CD4-positive, alpha-beta T cell (primary cell): ENCODE results near the gene TMEM39B. TPM values are rescaled to one million over a fixed set of nuclear protein-coding genes. Genes with fewer than 3 reads are reported as not detected.
"Not testable (repeated sequence)": the region's sequence is repeated elsewhere in the genome, so short reads cannot be mapped to it uniquely, and the experiment has no call there.

Experiments
- ATAC-seq: fragments of 200-7000 bp; cut with Tn5 transposase; one replicate; pipeline ENCODE4 v1.10.0; 2022; ENCODE audit warnings: mild to moderate bottlenecking; ENCODE audit not compliant: poor library complexity
- CTCF ChIA-PET: fragments of 350-600 bp; sonication (Branson Sonifier 250); formaldehyde crosslinking; loops from one replicate; lab custom pipeline; 2021; ENCODE audit warnings: antibody characterized with exemption, inconsistent platforms; lab: Charles Lee
- POLR2A ChIA-PET: fragments of 350-600 bp; sonication (Branson Sonifier 250); formaldehyde crosslinking; loops from one replicate; lab custom pipeline; 2021; ENCODE audit warnings: antibody characterized with exemption, inconsistent platforms; lab: Charles Lee
- DNase-seq, 14 experiments: peaks; one replicate each; pipeline ENCODE4 v3.0.0-alpha.2; 2013 to 2020; ENCODE audit warnings: mixed read lengths in 2 of 14
- H3K27ac ChIP-seq, 2 donors: one replicate each; pipeline versions ENCODE4 v1.5.1 to v1.7.0; 2013; ENCODE audit warnings: low read length in 2 of 2, low read depth in 1 of 2, mild to moderate bottlenecking in 1 of 2
- H3K27me3 ChIP-seq, 2 experiments: 1 replicate in 1 of 2; 2 replicates in 1 of 2; pipeline versions ENCODE4 v1.6.1 to v1.7.0; 2013; ENCODE audit warnings: low read length in 2 of 2, control low read depth in 1 of 2, mild to moderate bottlenecking in 1 of 2, moderate library complexity in 1 of 2; ENCODE audit not compliant: insufficient read depth in 2 of 2, control insufficient read depth in 1 of 2
- H3K36me3 ChIP-seq: one replicate; pipeline ENCODE4 v1.6.1; 2013; ENCODE audit warnings: low read length, control low read depth; ENCODE audit not compliant: insufficient read depth
- H3K4me1 ChIP-seq: one replicate; pipeline ENCODE4 v1.6.1; 2013; ENCODE audit warnings: low read length, control low read depth; ENCODE audit not compliant: insufficient read depth
- H3K4me3 ChIP-seq: one replicate; pipeline ENCODE4 v1.5.1; 2013; ENCODE audit warnings: mild to moderate bottlenecking, low read length, moderate library complexity
- H3K9me3 ChIP-seq, 2 experiments: 1 replicate in 1 of 2; 2 replicates in 1 of 2; pipeline versions ENCODE4 v1.6.1 to v1.7.0; 2013; ENCODE audit warnings: low read length in 2 of 2, mild to moderate bottlenecking in 2 of 2, control low read depth in 1 of 2, moderate library complexity in 1 of 2; ENCODE audit not compliant: control insufficient read depth in 1 of 2, insufficient read depth in 1 of 2
- H3K27ac Mint-ChIP-seq: one replicate; pipeline ENCODE4 v1.8.0; 2020; ENCODE audit warnings: mixed read lengths
- H3K27me3 Mint-ChIP-seq: one replicate; pipeline ENCODE4 v1.8.0; 2021; ENCODE audit warnings: mixed read lengths
- H3K36me3 Mint-ChIP-seq: one replicate; pipeline ENCODE4 v1.8.0; 2021; ENCODE audit warnings: low read depth, mixed read lengths
- H3K4me1 Mint-ChIP-seq: one replicate; pipeline ENCODE4 v1.8.0; 2021; ENCODE audit warnings: low read depth, mixed read lengths
- H3K4me3 Mint-ChIP-seq: one replicate; pipeline ENCODE4 v1.8.0; 2020; ENCODE audit warnings: mild to moderate bottlenecking, mixed read lengths
- H3K9me3 Mint-ChIP-seq: one replicate; pipeline ENCODE4 v1.8.0; 2020; ENCODE audit warnings: mixed read lengths
- CTCF ChIP-seq: fragments of 200-600 bp; IDR thresholded peaks from one replicate; pipeline ENCODE4 v1.8.0; 2022; ENCODE audit warnings: antibody characterized with exemption, mild to moderate bottlenecking
- intact Hi-C, 2 experiments: fragments of 100-400 bp; cut with DNase I in 1 of 2; cut with micrococcal nuclease in 1 of 2; formaldehyde crosslinking; loops; one replicate each; pipeline versions ENCODE4 v1.15.1 to v1.9.0; 2023 to 2025; cut with DNase I, micrococcal nuclease
- total RNA-seq, 174 experiments: library from RNA in 2 of 174; stranded (reverse) in 2 of 174; gene quantifications; one replicate each; pipeline ENCODE4 v1.2.3 and lab custom pipeline; 2021 to 2026

Gene TMEM39B
- total RNA-seq, 2 experiments from 2014 or later = 7.2 to 7.9 TPM

GRCh38 chr1:32062867-32063230 is 9.9 kb upstream of the TMEM39B start:
- ATAC-seq (no peak), DNase-seq (no peak)
- ChIA-PET CTCF (interaction anchor here (0.5 to 1.4 kb wide), 9 partner anchors 9 to 274 kb away, joined by 3 to 7 read pairs (median 3); partner anchors contain the start of gene TMEM39B), POLR2A (interaction anchor here (0.7 to 2.3 kb wide), 3 partner anchors 10 to 125 kb away, joined by 3 to 19 read pairs (median 5); partner anchors contain the start of genes PTP4A2 and TMEM39B)
- H3K27me3 ChIP-seq = no peaks in the 10 kb centered on the region
- Mint-ChIP-seq H3K4me1 (peaks cover 19% of the 10 kb centered on the region), H3K36me3 (peaks cover 37% of the 10 kb centered on the region), H3K27ac (peak overlapping the region; percentile 46), H3K4me3 (no peak overlapping the region), H3K27me3 (no peaks in the 10 kb centered on the region), H3K9me3 (no peaks in the 10 kb centered on the region)
- intact Hi-C loops = loop anchor here (1.0 to 5.0 kb wide), 5 partner anchors 86 to 399 kb away; partner anchors contain the start of genes ADGRB2 (in 1 of the 2) and SPOCD1 (in 1 of the 2)
- peaks cover 46% of the 10 kb centered on the region for H3K36me3 ChIP-seq
- no peak for TF ChIP-seq CTCF
- H3K4me1 ChIP-seq = peaks cover 14% of the 10 kb centered on the region
- peak overlapping the region in 1 of 2 donors; percentile 29 for H3K27ac ChIP-seq
- no peaks in the 10 kb centered on the region for H3K9me3 ChIP-seq
- no peak overlapping the region for H3K4me3 ChIP-seq

GRCh38 chr1:32063261-32063681 is 9.5 kb upstream of the TMEM39B start:
- ATAC-seq = peak; percentile 73
- POLR2A ChIA-PET = interaction anchor here (0.7 to 2.3 kb wide), 3 partner anchors 10 to 125 kb away, joined by 3 to 19 read pairs (median 5); partner anchors contain the start of genes PTP4A2 and TMEM39B

GRCh38 chr1:32065613-32066488 is 6.9 kb upstream of the TMEM39B start:
- ChIA-PET POLR2A (interaction anchor here (0.7 to 1.4 kb wide), 4 partner anchors 8 to 253 kb away, joined by 3 to 7 read pairs (median 4); partner anchors contain the start of gene KHDRBS1), CTCF (interaction anchor here (0.7 to 1.1 kb wide), 3 partner anchors 42 to 276 kb away, joined by 3 to 6 read pairs (median 4); partner anchors contain the start of gene KPNA6)
- ATAC-seq, H3K27me3 ChIP-seq, H3K4me3 Mint-ChIP-seq, H3K36me3 Mint-ChIP-seq, DNase-seq, H3K9me3 Mint-ChIP-seq, H3K4me3 ChIP-seq, H3K27me3 Mint-ChIP-seq, H3K9me3 ChIP-seq: not testable (repeated sequence)
- Mint-ChIP-seq H3K27ac (peak overlapping the region; percentile 28), H3K4me1 (peaks cover 24% of the 10 kb centered on the region)
- Histone ChIP-seq H3K36me3 (peaks cover 17% of the 10 kb centered on the region), H3K4me1 (peaks cover 14% of the 10 kb centered on the region), H3K27ac (peak overlapping the region in 1 of 2 donors; percentile 15)
- intact Hi-C loops = loop anchor here in 1 of 2 experiments (1.0 kb wide), 1 partner anchor 402 kb away; no protein-coding TSS in a partner anchor

More at GRCh38 chr1:32063261-32063681, 9.5 kb upstream of the TMEM39B start:
- Histone ChIP-seq H3K27me3 (no peaks in the 10 kb centered on the region), H3K4me1 (peaks cover 14% of the 10 kb centered on the region), H3K4me3 (no peak overlapping the region), H3K27ac (no peak overlapping the region), H3K9me3 (no peaks in the 10 kb centered on the region), H3K36me3 (peaks cover 42% of the 10 kb centered on the region)
- intact Hi-C loops = loop anchor here (1.0 to 5.0 kb wide), 5 partner anchors 86 to 399 kb away; partner anchors contain the start of genes ADGRB2 (in 1 of the 2) and SPOCD1 (in 1 of the 2)
- no peaks in the 10 kb centered on the region for H3K9me3 Mint-ChIP-seq
- peaks cover 19% of the 10 kb centered on the region for H3K4me1 Mint-ChIP-seq
- CTCF ChIA-PET = interaction anchor here (0.5 to 1.4 kb wide), 9 partner anchors 9 to 274 kb away, joined by 3 to 7 read pairs (median 3); partner anchors contain the start of gene TMEM39B
- peaks cover 35% of the 10 kb centered on the region for H3K36me3 Mint-ChIP-seq
- peak; percentile 72 for TF ChIP-seq CTCF
- peak in 3 of 14 experiments; percentile 53 to 60 (median 56) for DNase-seq
- no peaks in the 10 kb centered on the region for H3K27me3 Mint-ChIP-seq
- no peak overlapping the region for H3K4me3 Mint-ChIP-seq
- peak overlapping the region; percentile 46 for H3K27ac Mint-ChIP-seq
